K562 (cell line): Measurements from ENCODE around the gene CEBPE. TPM values are rescaled to one million over a fixed set of nuclear protein-coding genes. Genes with fewer than 3 reads are reported as not detected.

ENCODE experiments used
- CHD4 ChIP-seq: fragments of 200-600 bp; sonication (generic); IDR thresholded peaks from 3 replicates; pipeline ENCODE4 v1.6.1; 2012; ENCODE audit warnings: low read depth, mild to moderate bottlenecking, mixed read lengths, low read length, inconsistent platforms; ENCODE audit not compliant: insufficient read depth, insufficient replicate concordance, poor library complexity, severe bottlenecking
- NR4A1 ChIP-seq, 2 experiments: fragments of 250-450 bp in 1 of 2; fragments of 450-650 bp in 1 of 2; sonication (Bioruptor Pico) in 1 of 2; IDR thresholded peaks; 2 replicates each; pipeline versions ENCODE4 v1.4.0 to v1.6.1; 2016 to 2020; ENCODE audit warnings: mild to moderate bottlenecking in 2 of 2, missing compliant biosample characterization in 1 of 2, missing genetic modification characterization in 1 of 2, moderate library complexity in 1 of 2
- PRDM10 ChIP-seq: fragments of 450-650 bp; IDR thresholded peaks from 2 replicates; pipeline ENCODE4 v1.6.1; 2018; ENCODE audit not compliant: partially characterized antibody
- SIRT6 ChIP-seq: IDR thresholded peaks from one replicate; pipeline ENCODE4 v1.6.1; 2012; ENCODE audit warnings: low read depth, mild to moderate bottlenecking, control low read depth, inconsistent platforms, low read length, moderate library complexity
- TOE1 ChIP-seq, 2 experiments: fragments of 450-650 bp in 1 of 2; sonication (generic) in 1 of 2; formaldehyde crosslinking in 1 of 2; IDR thresholded peaks; 2 replicates each; pipeline versions ENCODE4 v1.7.1 to v1.8.0; 2016 to 2022; ENCODE audit warnings: borderline replicate concordance in 2 of 2, mild to moderate bottlenecking in 2 of 2, antibody characterized with exemption in 1 of 2, inconsistent platforms in 1 of 2, low read depth in 1 of 2, missing genetic modification reagents in 1 of 2, moderate library complexity in 1 of 2
- U2AF2 ChIP-seq: fragments of 200-400 bp; formaldehyde crosslinking; optimal IDR thresholded peaks from 2 replicates; pipeline ENCODE3; 2017; ENCODE audit warnings: low read depth, mild to moderate bottlenecking, low read length
- USF1 ChIP-seq: sonication (generic); formaldehyde crosslinking; IDR thresholded peaks from 2 replicates; pipeline ENCODE4 v1.9.0; 2022; ENCODE audit warnings: mild to moderate bottlenecking, missing genetic modification reagents
- XRCC5 ChIP-seq: fragments of 200-400 bp; formaldehyde crosslinking; IDR thresholded peaks from 2 replicates; pipeline ENCODE4 v1.6.1; 2017; ENCODE audit warnings: low read depth, mild to moderate bottlenecking, low read length
- YY1 ChIP-seq, 3 experiments: IDR thresholded peaks; 2 replicates each; pipeline ENCODE4 v1.6.1; 2011; ENCODE audit warnings: low read length in 2 of 3, mild to moderate bottlenecking in 2 of 3, moderate library complexity in 2 of 3, borderline replicate concordance in 1 of 3, control low read depth in 1 of 3, low read depth in 1 of 3; ENCODE audit not compliant: insufficient read depth in 3 of 3, insufficient replicate concordance in 2 of 3, control insufficient read depth in 1 of 3, insufficient read length in 1 of 3; ENCODE audit errors: extremely low read depth in 1 of 3
- ZNF263 ChIP-seq: sonication (generic); formaldehyde crosslinking; IDR thresholded peaks from 2 replicates; pipeline ENCODE4 v1.8.0; 2022; ENCODE audit warnings: mild to moderate bottlenecking, missing genetic modification reagents, borderline replicate concordance
- polyA plus RNA-seq, 8 experiments: library from polyadenylated mRNA; depleted of rRNA in 4 of 8; stranded (reverse) in 5 of 8; unstranded in 3 of 8; fragments of >200 nt; fragmentation: Nextera tagmentation in 2 of 8; fragmentation: Illumina TruSeq in 1 of 8; extraction: Ambion mirVana in 2 of 8; extraction: Trizol in 1 of 8; gene quantifications; 2 replicates each; pipeline versions ENCODE4 v1.2.1 to v1.2.3, GENCODE V29; 2011 to 2014; ENCODE audit warnings: inconsistent platforms in 1 of 8, missing spikeins in 1 of 8
- total RNA-seq, 7 experiments: library from RNA; depleted of rRNA in 6 of 7; stranded (reverse); fragments of >200 nt in 6 of 7; fragmentation: Illumina TruSeq in 2 of 7; extraction: Trizol in 2 of 7; gene quantifications; 2 replicates each; pipeline versions ENCODE4 v1.2.1 to v1.2.3, GENCODE V29; 2011 to 2021; ENCODE audit warnings: low replicate concordance in 1 of 7
- TF ChIP-seq, protein P1 (sequence below): fragments of 250-450 bp; sonication (Bioruptor Pico); IDR thresholded peaks from 2 replicates; pipeline ENCODE4 v1.4.0; 2020; ENCODE audit warnings: mild to moderate bottlenecking
- TF ChIP-seq, protein P2 (sequence below): fragments of 450-650 bp; formaldehyde crosslinking; conservative IDR thresholded peaks from 2 replicates; pipeline ENCODE4 v1.4.0; 2022; ENCODE audit warnings: mild to moderate bottlenecking, missing genetic modification characterization
- TF ChIP-seq, protein P3 (sequence below): IDR thresholded peaks from 2 replicates; pipeline ENCODE4 v1.6.1; 2011; ENCODE audit warnings: borderline replicate concordance, low read depth, mild to moderate bottlenecking, moderate library complexity, low read length; ENCODE audit not compliant: insufficient read depth, poor library complexity, severe bottlenecking

The CEBPE gene
- total and polyA plus RNA-seq, 9 of the 15 experiments (the other 6 are each of a cell fraction or from before 2014, with no cell fraction given): 0.09 to 0.15 (median 0.13) TPM; not detected in 6

- TF ChIP-seq PRDM10 (peak; percentile 56), XRCC5 (no peak), SIRT6 (no peak), USF1 (CRISPR knock-in tag) (no peak), U2AF2 (no peak), YY1 (IDR thresholded peaks at IDR 0.05; ENCODE audit: borderline replicate concordance in 1 of 3, control insufficient read depth in 1 of 3, extremely low read depth in 1 of 3, insufficient read depth in 3 of 3, insufficient read length in 1 of 3, insufficient replicate concordance in 2 of 3, low read depth in 1 of 3, low read length in 2 of 3) (peak in 1 of 3 experiments; percentile 19), CHD4 (no peak), NR4A1 (CRISPR knock-in tag; IDR thresholded peaks at IDR 0.05) (no peak), NR4A1 (tag; IDR thresholded peaks at IDR 0.05) (0 out of 2 replicates have a peak, but pooled peaks have one; percentile 38), ZNF263 (CRISPR knock-in tag) (peak; percentile 89), TOE1 (IDR thresholded peaks at IDR 0.05; ENCODE audit: borderline replicate concordance) (no peak), TOE1 (CRISPR knock-in tag; IDR thresholded peaks at IDR 0.05; ENCODE audit: borderline replicate concordance, low read depth) (no peak)
- TF ChIP-seq, protein P1, sequence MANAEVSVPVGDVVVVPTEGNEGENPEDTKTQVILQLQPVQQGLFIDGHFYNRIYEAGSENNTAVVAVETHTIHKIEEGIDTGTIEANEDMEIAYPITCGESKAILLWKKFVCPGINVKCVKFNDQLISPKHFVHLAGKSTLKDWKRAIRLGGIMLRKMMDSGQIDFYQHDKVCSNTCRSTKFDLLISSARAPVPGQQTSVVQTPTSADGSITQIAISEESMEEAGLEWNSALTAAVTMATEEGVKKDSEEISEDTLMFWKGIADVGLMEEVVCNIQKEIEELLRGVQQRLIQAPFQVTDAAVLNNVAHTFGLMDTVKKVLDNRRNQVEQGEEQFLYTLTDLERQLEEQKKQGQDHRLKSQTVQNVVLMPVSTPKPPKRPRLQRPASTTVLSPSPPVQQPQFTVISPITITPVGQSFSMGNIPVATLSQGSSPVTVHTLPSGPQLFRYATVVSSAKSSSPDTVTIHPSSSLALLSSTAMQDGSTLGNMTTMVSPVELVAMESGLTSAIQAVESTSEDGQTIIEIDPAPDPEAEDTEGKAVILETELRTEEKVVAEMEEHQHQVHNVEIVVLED (CRISPR knock-in tag): no peak
- TF ChIP-seq, protein P2, sequence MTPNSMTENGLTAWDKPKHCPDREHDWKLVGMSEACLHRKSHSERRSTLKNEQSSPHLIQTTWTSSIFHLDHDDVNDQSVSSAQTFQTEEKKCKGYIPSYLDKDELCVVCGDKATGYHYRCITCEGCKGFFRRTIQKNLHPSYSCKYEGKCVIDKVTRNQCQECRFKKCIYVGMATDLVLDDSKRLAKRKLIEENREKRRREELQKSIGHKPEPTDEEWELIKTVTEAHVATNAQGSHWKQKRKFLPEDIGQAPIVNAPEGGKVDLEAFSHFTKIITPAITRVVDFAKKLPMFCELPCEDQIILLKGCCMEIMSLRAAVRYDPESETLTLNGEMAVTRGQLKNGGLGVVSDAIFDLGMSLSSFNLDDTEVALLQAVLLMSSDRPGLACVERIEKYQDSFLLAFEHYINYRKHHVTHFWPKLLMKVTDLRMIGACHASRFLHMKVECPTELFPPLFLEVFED (CRISPR knock-in tag): no peak
- TF ChIP-seq, protein P3, sequence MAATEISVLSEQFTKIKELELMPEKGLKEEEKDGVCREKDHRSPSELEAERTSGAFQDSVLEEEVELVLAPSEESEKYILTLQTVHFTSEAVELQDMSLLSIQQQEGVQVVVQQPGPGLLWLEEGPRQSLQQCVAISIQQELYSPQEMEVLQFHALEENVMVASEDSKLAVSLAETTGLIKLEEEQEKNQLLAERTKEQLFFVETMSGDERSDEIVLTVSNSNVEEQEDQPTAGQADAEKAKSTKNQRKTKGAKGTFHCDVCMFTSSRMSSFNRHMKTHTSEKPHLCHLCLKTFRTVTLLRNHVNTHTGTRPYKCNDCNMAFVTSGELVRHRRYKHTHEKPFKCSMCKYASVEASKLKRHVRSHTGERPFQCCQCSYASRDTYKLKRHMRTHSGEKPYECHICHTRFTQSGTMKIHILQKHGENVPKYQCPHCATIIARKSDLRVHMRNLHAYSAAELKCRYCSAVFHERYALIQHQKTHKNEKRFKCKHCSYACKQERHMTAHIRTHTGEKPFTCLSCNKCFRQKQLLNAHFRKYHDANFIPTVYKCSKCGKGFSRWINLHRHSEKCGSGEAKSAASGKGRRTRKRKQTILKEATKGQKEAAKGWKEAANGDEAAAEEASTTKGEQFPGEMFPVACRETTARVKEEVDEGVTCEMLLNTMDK: no peak
These were observed 36.0 kb upstream of the CEBPE start (continued) for GRCh38 chr14:23154964-23155587.
